ENCODE results near the gene TSPO.

Gene TSPO

GRCh38 chr22:43203471-43203981 is 52.2 kb downstream of the TSPO start:
- DNase-seq: no peak

- DNase-seq: no peak
These were observed 53.9 kb downstream of the TSPO start for GRCh38 chr22:43205261-43205691.

DNA sequence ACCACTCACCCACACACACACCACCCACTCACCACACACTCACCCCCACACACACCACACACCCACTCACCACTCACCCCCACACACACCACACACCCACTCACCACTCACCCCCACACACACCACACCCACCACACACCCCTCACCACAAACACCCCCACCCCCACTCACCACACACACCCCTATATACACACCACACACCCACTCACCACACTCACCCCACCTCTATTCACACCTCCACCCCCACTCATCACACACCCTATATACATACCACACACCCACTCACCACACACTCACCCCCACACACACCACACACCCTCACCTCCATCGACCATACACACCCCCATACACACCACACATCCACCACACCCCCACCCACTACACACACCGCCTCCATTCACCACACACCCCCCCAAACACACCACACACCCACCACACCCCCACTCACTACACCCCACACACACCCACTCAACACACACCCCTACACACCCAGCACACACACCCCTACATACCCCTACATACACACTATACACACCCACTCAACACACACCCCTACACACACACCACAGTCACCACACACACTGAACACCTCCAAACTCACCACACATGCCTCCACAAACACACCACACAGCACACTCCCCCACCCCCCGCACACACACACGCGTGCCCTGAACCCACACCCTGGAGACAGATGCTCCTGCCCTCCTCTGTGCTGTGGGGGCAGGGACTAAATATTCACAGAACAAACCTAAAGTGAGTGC is 54.6 kb downstream of the TSPO start:
- DNase-seq: no peak

GRCh38 chr22:43206509-43207161 is 55.3 kb downstream of the TSPO start:
- no peak for DNase-seq

DNA sequence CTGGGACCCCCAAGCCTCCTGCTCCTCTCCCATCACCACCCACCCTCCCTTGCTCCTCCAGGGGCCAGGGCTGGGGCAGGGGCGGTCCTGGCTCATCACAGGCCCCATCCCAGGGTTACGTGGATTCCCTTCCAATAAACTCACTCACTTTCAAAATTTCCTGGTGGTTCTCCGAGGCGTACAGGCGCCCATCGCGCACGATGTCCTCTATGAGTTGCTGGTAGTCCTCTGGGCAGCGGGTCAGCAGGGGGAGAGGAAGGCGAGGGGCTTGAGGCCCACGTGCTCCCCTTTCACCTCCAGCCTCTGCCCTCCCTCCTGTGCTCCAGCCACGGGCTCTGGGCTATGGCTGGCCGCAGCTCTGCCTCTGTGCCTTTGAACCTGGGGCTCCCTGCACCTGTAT is 56.0 kb downstream of the TSPO start:
- DNase-seq: no peak

DNA sequence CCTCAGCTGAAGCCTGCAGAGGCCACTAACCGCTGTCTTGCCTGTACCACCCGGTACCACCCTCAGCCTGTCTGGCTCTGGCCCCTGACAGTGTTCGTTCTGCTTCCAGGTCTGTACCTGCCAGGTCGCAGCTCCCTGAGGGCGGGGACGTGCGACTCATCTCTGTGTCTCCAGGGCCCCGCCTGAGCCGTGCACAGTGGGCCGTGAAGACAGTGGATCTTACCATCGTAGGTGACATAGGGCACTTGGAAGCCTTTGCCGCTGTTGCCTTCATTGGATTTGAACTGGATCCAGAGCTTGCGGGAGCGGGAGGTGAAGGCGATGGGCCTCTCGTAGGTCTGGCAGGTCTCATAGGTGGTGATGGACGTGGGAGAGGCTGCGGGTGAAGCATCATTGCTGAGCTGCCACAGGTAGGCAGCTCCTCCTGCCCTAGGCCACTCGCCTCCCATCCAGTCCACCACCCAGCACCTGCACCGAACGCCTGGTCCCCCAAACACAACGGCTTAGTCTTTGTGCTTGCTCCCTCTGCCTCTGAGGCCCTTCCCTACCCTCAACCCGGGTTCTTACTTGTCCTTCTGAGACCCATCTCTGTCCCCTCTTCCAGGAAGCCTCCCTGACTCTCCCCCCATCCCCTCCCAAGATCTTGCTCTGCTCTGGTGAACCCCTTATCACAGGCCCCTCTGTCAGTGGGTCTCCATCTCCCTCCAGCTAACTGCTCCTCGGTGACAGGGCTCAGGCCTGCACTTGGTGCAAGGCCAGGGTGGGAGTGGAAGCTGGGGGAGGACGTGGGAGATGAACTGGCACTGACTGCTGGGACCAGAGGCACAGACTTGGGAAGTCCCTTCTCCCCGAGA is 56.7 kb downstream of the TSPO start:
- DNase-seq: no peak

- DNase-seq: no peak
These were observed 57.6 kb downstream of the TSPO start for GRCh38 chr22:43208703-43209522.

- DNase-seq: no peak
These were observed 58.1 kb downstream of the TSPO start for GRCh38 chr22:43209523-43209890.

DNA sequence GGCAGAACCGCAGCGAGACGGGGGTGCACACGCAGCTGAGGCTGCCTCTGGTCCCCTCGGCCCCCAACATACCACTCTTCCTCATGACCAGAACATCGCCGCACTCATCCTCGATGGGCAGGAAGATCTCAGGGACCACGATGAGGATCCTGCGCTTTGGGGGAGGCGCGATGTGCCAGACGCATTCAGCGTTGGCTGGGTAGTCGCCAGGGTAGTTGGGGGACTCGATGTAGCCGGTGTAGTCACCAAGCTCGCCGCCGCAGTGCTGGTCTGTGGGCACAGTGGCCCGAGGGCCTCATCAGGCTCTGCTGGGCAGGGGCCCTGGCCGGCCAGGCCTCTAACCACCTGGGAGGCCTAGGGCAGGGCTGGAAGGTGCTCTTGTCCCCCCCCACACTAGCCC is 58.6 kb downstream of the TSPO start:
- DNase-seq: no peak

GRCh38 chr22:43210631-43211515 is 59.5 kb downstream of the TSPO start:
- DNase-seq: no peak

- DNase-seq: no peak
These were observed 60.6 kb downstream of the TSPO start for GRCh38 chr22:43211941-43212433.

DNA sequence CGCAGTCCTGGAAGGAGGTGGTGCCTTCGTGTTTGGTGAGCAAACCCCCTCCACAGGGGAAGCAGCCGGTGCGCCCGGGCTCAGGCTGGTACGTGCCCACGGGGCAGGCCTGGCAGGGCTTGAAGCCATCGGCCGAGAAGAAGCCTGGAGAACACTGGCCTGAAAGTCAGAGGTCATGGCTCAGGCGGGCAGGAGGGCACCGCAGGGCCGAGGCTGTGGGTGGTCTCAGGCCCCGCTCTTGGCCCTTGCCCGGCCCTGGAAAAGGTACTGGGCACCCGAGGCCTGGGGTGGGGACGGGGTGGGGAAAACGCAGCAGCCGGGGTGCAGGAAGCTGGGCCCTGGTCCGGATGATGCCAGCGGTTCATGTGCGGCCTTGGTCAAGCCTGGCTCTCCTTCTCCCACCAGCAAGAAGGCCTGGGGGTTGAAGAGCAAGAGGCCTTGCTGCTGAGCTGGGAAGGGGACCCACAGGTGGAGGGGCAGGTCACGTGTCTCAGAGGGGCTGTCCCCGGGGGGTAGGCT is 61.1 kb downstream of the TSPO start:
- DNase-seq: no peak

Data from NCI-H1694 treated with DMSO at 0.1 percent for 48 hours (cell line).